ENCODE results near the gene CFB. TPM values are rescaled to one million over a fixed set of nuclear protein-coding genes. Genes with fewer than 3 reads are reported as not detected.

Gene CFB
- total RNA-seq, 1 donor from 2014 or later = 3.9 TPM

GRCh38 chr6:31898383-31899011 is 47.4 kb upstream of the CFB start:
- Mint-ChIP-seq H3K27me3 (no peaks in the 10 kb centered on the region), H3K36me3 (ENCODE audit: insufficient read depth) (peaks cover 10% of the 10 kb centered on the region), H3K4me3 (ENCODE audit: low read depth) (peak overlapping the region; percentile 94), H3K4me1 (ENCODE audit: low read depth) (peaks cover 26% of the 10 kb centered on the region), H3K27ac (peak overlapping the region; percentile 97), H3K9me3 (ENCODE audit: low read depth) (no peaks in the 10 kb centered on the region)
- TF ChIP-seq CTCF (IDR thresholded peaks at IDR 0.05; ENCODE audit: unreplicated experiment) = no peak
- no peak for DNase-seq (ENCODE audit: low spot score, unreplicated experiment)

GRCh38 chr6:31899215-31899614 is 46.7 kb upstream of the CFB start:
- DNase-seq (ENCODE audit: low spot score, unreplicated experiment) = no peak
- TF ChIP-seq CTCF (IDR thresholded peaks at IDR 0.05; ENCODE audit: unreplicated experiment) = no peak
- Mint-ChIP-seq H3K4me3 (ENCODE audit: low read depth) (peak overlapping the region; percentile 53), H3K36me3 (ENCODE audit: insufficient read depth) (peaks cover 8% of the 10 kb centered on the region), H3K27me3 (no peaks in the 10 kb centered on the region), H3K4me1 (ENCODE audit: low read depth) (peaks cover 26% of the 10 kb centered on the region), H3K9me3 (ENCODE audit: low read depth) (no peaks in the 10 kb centered on the region), H3K27ac (no peak overlapping the region)

DNA sequence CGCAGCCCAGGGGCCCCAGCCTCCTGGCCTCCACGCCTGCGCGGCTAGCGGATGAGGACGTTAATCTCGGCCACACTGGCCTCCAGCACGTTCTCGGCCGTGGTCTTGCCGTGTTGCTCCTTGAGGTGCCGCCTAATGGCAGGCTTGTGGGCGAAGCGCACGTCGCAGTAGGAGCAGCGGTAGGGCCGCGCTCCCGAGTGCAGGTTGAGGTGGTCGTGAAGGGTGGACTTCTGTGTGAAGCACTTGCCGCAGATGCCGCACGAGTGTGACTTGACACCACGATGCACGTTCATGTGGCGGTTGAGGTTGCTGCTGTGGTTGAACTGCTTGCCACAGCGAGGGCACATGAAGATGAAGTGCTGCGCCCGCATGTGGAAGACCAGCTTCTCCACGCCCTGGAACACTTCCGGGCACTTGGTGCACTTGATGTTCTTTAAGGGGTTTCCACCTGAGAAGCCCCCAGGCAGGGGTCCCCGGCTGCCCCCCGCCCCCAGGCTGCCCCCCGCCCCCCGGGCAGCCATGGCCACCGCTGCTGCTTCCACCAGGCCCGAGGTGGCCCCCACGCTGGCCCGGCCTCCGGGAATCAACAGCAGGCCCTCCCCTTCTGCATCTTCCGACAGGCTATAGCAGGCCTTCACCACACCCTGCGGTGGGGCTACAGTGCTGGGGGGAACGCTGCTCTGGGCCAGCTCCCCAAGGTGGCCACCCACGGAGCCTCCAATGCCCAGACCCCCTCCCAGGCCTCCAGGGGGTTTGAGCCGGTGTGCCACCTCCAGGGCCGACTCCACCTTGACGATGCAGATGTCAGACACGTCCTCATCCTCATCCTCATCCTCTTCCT is 45.8 kb upstream of the CFB start:
- Mint-ChIP-seq H3K4me1 (ENCODE audit: low read depth) (peaks cover 26% of the 10 kb centered on the region), H3K36me3 (ENCODE audit: insufficient read depth) (peaks cover 7% of the 10 kb centered on the region), H3K27me3 (no peaks in the 10 kb centered on the region), H3K4me3 (ENCODE audit: low read depth) (peak overlapping the region; percentile 53), H3K27ac (no peak overlapping the region), H3K9me3 (ENCODE audit: low read depth) (no peaks in the 10 kb centered on the region)
- no peak for DNase-seq (ENCODE audit: low spot score, unreplicated experiment)
- no peak for TF ChIP-seq CTCF (IDR thresholded peaks at IDR 0.05; ENCODE audit: unreplicated experiment)

- no peak for TF ChIP-seq CTCF (IDR thresholded peaks at IDR 0.05; ENCODE audit: unreplicated experiment)
- Mint-ChIP-seq H3K4me3 (ENCODE audit: low read depth) (peak overlapping the region; percentile 81), H3K9me3 (ENCODE audit: low read depth) (no peaks in the 10 kb centered on the region), H3K27ac (peak overlapping the region; percentile 86), H3K27me3 (peaks cover under 1% of the 10 kb centered on the region), H3K36me3 (ENCODE audit: insufficient read depth) (peaks cover 2% of the 10 kb centered on the region), H3K4me1 (ENCODE audit: low read depth) (peaks cover 26% of the 10 kb centered on the region)
- DNase-seq (ENCODE audit: low spot score, unreplicated experiment) = no peak
Measured at GRCh38 chr6:31900917-31901414, 44.9 kb upstream of the CFB start.

DNA sequence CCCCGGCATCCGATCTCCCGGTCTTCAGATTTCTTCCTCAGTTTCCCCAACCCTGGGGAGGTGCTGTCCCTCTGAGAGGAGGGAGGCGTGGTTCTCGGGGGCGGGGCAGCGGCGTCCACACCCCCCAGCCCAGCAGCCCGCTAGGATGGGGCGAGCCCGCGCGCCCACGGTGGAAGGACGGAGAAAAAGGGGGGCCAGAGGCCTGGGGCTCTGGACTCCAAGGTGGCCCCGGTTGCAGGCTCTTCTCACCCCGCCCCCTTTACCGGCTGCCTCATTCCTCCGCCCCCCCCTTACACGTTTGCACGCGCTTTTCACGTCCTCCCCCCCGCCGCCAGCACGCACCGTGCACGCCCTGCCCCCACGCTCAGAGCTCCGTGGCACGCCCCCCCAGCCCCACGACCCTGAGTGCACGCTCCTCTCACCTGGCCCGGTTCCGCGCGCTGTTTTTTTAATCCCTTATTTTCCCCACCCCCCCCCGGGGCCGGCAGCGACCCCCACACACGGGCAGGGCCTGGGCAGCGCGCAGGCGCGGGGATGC is 44.4 kb upstream of the CFB start:
- Mint-ChIP-seq H3K27ac (peak overlapping the region; percentile 86), H3K4me3 (ENCODE audit: low read depth) (peak overlapping the region; percentile 81), H3K4me1 (ENCODE audit: low read depth) (peaks cover 24% of the 10 kb centered on the region), H3K9me3 (ENCODE audit: low read depth) (no peaks in the 10 kb centered on the region), H3K27me3 (peaks cover 6% of the 10 kb centered on the region), H3K36me3 (ENCODE audit: insufficient read depth) (peaks cover 2% of the 10 kb centered on the region)
- no peak for TF ChIP-seq CTCF (IDR thresholded peaks at IDR 0.05; ENCODE audit: unreplicated experiment)
- DNase-seq (ENCODE audit: low spot score, unreplicated experiment) = peak; percentile 34
